ENCODE data around the gene PRKCZ. TPM values are rescaled to one million over a fixed set of nuclear protein-coding genes. Genes with fewer than 3 reads are reported as not detected.

The PRKCZ gene
- total and polyA plus RNA-seq, 9 of the 15 experiments (the other 6 are each of a cell fraction or from before 2014, with no cell fraction given): 0.07 to 3.1 (median 1.3) TPM

- TF ChIP-seq, protein P1, sequence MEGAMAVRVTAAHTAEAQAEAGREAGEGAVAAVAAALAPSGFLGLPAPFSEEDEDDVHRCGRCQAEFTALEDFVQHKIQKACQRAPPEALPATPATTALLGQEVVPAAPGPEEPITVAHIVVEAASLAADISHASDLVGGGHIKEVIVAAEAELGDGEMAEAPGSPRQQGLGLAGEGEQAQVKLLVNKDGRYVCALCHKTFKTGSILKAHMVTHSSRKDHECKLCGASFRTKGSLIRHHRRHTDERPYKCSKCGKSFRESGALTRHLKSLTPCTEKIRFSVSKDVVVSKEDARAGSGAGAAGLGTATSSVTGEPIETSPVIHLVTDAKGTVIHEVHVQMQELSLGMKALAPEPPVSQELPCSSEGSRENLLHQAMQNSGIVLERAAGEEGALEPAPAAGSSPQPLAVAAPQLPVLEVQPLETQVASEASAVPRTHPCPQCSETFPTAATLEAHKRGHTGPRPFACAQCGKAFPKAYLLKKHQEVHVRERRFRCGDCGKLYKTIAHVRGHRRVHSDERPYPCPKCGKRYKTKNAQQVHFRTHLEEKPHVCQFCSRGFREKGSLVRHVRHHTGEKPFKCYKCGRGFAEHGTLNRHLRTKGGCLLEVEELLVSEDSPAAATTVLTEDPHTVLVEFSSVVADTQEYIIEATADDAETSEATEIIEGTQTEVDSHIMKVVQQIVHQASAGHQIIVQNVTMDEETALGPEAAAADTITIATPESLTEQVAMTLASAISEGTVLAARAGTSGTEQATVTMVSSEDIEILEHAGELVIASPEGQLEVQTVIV (CRISPR knock-in tag; IDR thresholded peaks at IDR 0.05; ENCODE audit: borderline replicate concordance): no peak
- TF ChIP-seq HNRNPK (IDR thresholded peaks at IDR 0.05; ENCODE audit: low read depth, low read length, poor library complexity, severe bottlenecking) (no peak), IRF2 (CRISPR knock-in tag; IDR thresholded peaks at IDR 0.05) (no peak), ZNF395 (CRISPR knock-in tag; IDR thresholded peaks at IDR 0.05) (no peak), ZNF253 (CRISPR knock-in tag; conservative IDR thresholded peaks at IDR 0.05) (no peak), PRMT5 (CRISPR knock-in tag; IDR thresholded peaks at IDR 0.05) (no peak), SMARCB1 (IDR thresholded peaks at IDR 0.05; ENCODE audit: insufficient read length, low read depth) (no peak), CBFA2T2 (conservative IDR thresholded peaks at IDR 0.05) (no peak), PHF21A (IDR thresholded peaks at IDR 0.05; ENCODE audit: borderline replicate concordance, low read depth) (no peak), NCOR1 (IDR thresholded peaks at IDR 0.05) (no peak), ATF1 (CRISPR knock-in tag; IDR thresholded peaks at IDR 0.05) (no peak), ATF1 (tag; IDR thresholded peaks at IDR 0.05) (no peak), GATAD2B (IDR thresholded peaks at IDR 0.05; ENCODE audit: borderline replicate concordance) (no peak), RNF219 (CRISPR knock-in tag; IDR thresholded peaks at IDR 0.05) (no peak), DNMT1 (IDR thresholded peaks at IDR 0.05) (no peak), POLR2A (conservative IDR thresholded peaks at IDR 0.05) (no peak), HDAC2 (IDR thresholded peaks at IDR 0.05) (no peak), ETV1 (tag; conservative IDR thresholded peaks at IDR 0.05; ENCODE audit: low read depth) (no peak), ZNF134 (CRISPR knock-in tag; conservative IDR thresholded peaks at IDR 0.05) (no peak)
- TF ChIP-seq, protein P2, sequence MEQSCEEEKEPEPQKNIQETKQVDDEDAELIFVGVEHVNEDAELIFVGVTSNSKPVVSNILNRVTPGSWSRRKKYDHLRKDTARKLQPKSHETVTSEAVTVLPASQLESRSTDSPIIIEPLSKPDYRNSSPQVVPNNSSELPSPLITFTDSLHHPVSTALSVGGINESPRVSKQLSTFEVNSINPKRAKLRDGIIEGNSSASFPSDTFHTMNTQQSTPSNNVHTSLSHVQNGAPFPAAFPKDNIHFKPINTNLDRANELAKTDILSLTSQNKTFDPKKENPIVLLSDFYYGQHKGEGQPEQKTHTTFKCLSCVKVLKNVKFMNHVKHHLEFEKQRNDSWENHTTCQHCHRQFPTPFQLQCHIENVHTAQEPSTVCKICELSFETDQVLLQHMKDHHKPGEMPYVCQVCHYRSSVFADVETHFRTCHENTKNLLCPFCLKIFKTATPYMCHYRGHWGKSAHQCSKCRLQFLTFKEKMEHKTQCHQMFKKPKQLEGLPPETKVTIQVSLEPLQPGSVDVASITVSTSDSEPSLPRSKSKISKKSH (CRISPR knock-in tag; IDR thresholded peaks at IDR 0.05): no peak
- TF ChIP-seq, protein P3, sequence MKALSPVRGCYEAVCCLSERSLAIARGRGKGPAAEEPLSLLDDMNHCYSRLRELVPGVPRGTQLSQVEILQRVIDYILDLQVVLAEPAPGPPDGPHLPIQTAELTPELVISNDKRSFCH (CRISPR knock-in tag; IDR thresholded peaks at IDR 0.05): no peak
- TF ChIP-seq, protein P3 (tag; IDR thresholded peaks at IDR 0.05): no peak
- TF ChIP-seq, protein P4, sequence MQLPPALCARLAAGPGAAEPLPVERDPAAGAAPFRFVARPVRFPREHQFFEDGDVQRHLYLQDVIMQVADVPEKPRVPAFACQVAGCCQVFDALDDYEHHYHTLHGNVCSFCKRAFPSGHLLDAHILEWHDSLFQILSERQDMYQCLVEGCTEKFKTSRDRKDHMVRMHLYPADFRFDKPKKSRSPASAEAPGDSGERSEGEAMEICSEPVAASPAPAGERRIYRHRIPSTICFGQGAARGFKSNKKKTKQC (CRISPR knock-in tag; IDR thresholded peaks at IDR 0.05): 0 out of 2 replicates have a peak, but pooled peaks have one; percentile 23
These were observed 46.6 kb upstream of the PRKCZ start, which contains the start of gene CFAP74 (continued) for GRCh38 chr1:2003541-2004131.
